AG04450 (cell line): Measurements from ENCODE around the gene PLEKHG4. TPM values are rescaled to one million over a fixed set of nuclear protein-coding genes. Genes with fewer than 3 reads are reported as not detected.
A peak's percentile ranks its signal among the peaks of the same experiment; 100 is the strongest.

ENCODE experiments used
- CTCF ChIA-PET: fragments of 300-600, 350-600 bp; formaldehyde crosslinking; extraction: SDS; loops from one replicate; lab custom pipeline; 2022; ENCODE audit warnings: antibody characterized with exemption, inconsistent platforms; lab: Charles Lee
- POLR2A ChIA-PET: fragments of 350-600 bp; formaldehyde crosslinking; extraction: SDS; loops from one replicate; lab custom pipeline; 2021; ENCODE audit warnings: antibody characterized with exemption, inconsistent platforms; lab: Yijun Ruan, JAX
- DNase-seq: peaks from one replicate; pipeline ENCODE4 v3.0.0-alpha.2; 2011; ENCODE audit warnings: low read depth, low spot score
- H3K27ac ChIP-seq: one replicate; pipeline ENCODE4 v1.5.1; 2012; ENCODE audit warnings: low read depth, low read length, control low read depth
- H3K27me3 ChIP-seq: one replicate; pipeline ENCODE4 v1.6.0; 2012; ENCODE audit warnings: low read length; ENCODE audit not compliant: control insufficient read depth, insufficient read depth
- H3K4me3 ChIP-seq: 2 replicates; pipeline ENCODE4 v1.5.1; 2011; ENCODE audit warnings: mild to moderate bottlenecking, low read depth, low read length, control low read depth
- H3K9me3 ChIP-seq: 2 replicates; pipeline ENCODE4 v1.5.1; 2012; ENCODE audit warnings: low read length; ENCODE audit not compliant: control insufficient read depth, insufficient read depth
- CTCF ChIP-seq: IDR thresholded peaks from 2 replicates; pipeline ENCODE4 v1.5.1; 2011; ENCODE audit warnings: low read depth, low read length, control low read depth, inconsistent platforms
- polyA plus RNA-seq: library from polyadenylated mRNA; depleted of rRNA; stranded (reverse); fragments of >200 nt; gene quantifications from 2 replicates; pipeline ENCODE4 v1.2.3, GENCODE V29; 2011

Gene PLEKHG4
- polyA plus RNA-seq, 1 experiment = 17.2 TPM

GRCh38 chr16:67257486-67258160, 21.7 kb upstream of the PLEKHG4 start:
- no peaks in the 10 kb centered on the region; the same call in 1 of the 2 replicates for H3K9me3 ChIP-seq
- DNase-seq = no peak
- ChIA-PET POLR2A (no interaction called here), CTCF (no interaction called here)
- no peak overlapping the region for H3K27ac ChIP-seq
- H3K27me3 ChIP-seq = no peaks in the 10 kb centered on the region
- TF ChIP-seq CTCF = no peak
- H3K4me3 ChIP-seq = no peak overlapping the region

DNA sequence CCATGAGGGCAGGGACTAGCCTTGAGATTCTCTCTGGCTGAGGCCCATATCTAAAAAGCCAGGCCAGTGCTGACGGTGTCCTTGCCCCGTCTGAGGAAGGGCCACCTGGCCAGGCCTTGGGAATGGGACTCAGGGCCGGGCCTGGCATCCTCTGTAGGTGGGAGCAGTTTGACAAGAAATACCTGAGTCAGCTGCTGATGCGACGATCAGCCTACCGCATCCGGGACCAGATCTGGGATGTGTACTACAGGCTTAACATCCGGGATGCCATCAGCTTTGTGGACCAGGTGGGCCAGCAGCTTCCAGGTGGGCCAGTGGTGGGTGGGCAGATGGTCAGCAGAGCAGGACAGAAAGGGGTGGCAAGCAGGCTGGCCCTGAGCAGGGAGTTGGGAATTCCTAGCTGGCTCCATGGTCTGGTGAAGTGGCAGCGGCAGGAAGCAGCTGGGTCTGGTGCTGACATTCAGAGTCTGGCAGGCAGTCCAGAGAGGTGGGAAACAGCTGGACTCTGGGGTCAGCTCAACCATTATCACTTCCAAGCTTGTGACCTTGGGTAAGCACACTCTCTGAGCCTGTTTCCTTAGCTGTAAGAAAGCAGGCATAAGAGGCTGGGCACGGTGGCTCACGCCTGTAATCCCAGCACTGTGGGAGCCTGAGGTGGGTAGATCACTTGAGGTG, 21.0 kb upstream of the PLEKHG4 start:
- ChIA-PET CTCF (no interaction called here), POLR2A (interaction anchor here (0.6 kb wide), 1 partner anchor 81 kb away, joined by 5 read pairs; no protein-coding TSS in a partner anchor)
- Histone ChIP-seq H3K9me3 (no peaks in the 10 kb centered on the region; the same call in 1 of the 2 replicates), H3K27ac (no peak overlapping the region), H3K27me3 (no peaks in the 10 kb centered on the region), H3K4me3 (no peak overlapping the region)
- no peak for DNase-seq
- TF ChIP-seq CTCF = no peak

DNA sequence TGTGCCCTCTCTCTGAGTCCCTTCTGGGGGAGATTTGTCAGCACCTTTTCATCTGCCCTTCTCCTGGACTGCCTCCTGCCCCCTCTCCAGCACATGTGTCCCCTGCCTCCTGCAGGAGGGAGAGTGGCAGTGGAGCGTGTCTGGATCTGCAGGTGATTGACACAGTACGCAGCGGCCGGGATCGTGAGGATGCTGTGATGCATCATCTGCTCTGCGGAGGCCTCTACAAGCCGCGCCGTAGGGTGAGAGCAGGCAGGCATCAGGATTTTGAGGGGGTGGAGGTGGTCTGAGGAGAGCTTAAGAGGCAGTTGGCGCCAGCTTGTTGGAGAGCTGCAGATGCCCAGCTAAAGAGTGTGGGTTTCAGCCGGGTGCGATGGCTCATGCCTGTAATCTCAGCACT, 19.6 kb upstream of the PLEKHG4 start:
- Histone ChIP-seq H3K9me3 (no peaks in the 10 kb centered on the region; the same call in 1 of the 2 replicates), H3K27me3 (no peaks in the 10 kb centered on the region), H3K27ac (no peak overlapping the region), H3K4me3 (no peak overlapping the region)
- POLR2A ChIA-PET = no interaction called here
- CTCF ChIA-PET = interaction anchor here (0.7 to 2.2 kb wide), 17 partner anchors 11 to 206 kb away, joined by 3 to 37 read pairs (median 8); partner anchors contain the start of genes FHOD1, SLC9A5, TPPP3 and ZDHHC1
- DNase-seq = no peak
- TF ChIP-seq CTCF = no peak

- Histone ChIP-seq H3K27me3 (no peaks in the 10 kb centered on the region), H3K9me3 (no peaks in the 10 kb centered on the region; the same call in 1 of the 2 replicates), H3K4me3 (no peak overlapping the region), H3K27ac (no peak overlapping the region)
- TF ChIP-seq CTCF = peak; percentile 82
- ChIA-PET CTCF (interaction anchor here (0.6 to 2.2 kb wide), 27 partner anchors 9 to 316 kb away, joined by 3 to 37 read pairs (median 5); partner anchors contain the start of genes FHOD1, SLC9A5, TPPP3 and ZDHHC1), POLR2A (interaction anchor here (0.5 to 1.3 kb wide), 6 partner anchors 25 to 168 kb away, joined by 3 to 4 read pairs (median 4); partner anchors contain the start of gene TPPP3)
- no peak for DNase-seq
Measured at GRCh38 chr16:67260426-67261063, 18.8 kb upstream of the PLEKHG4 start.
